Tibial nerve (tissue), 4 donors: ENCODE measurements around the gene PRKAA2.

ENCODE experiments used
- CTCF ChIP-seq, 5 experiments: fragments of 200-600 bp in 3 of 5; fragments of 450-650 bp in 2 of 5; sonication (generic) in 3 of 5; IDR thresholded peaks; one replicate each; pipeline ENCODE4 v1.5.1; 2016 to 2019; ENCODE audit warnings: antibody characterized with exemption in 5 of 5, mild to moderate bottlenecking in 3 of 5, moderate library complexity in 2 of 5
- EP300 ChIP-seq, 2 donors: sonication (generic); formaldehyde crosslinking; IDR thresholded peaks; one replicate each; pipeline ENCODE4 v1.6.1; 2017; ENCODE audit warnings: antibody characterized with exemption in 2 of 2, mild to moderate bottlenecking in 1 of 2
- POLR2A ChIP-seq, 2 donors: fragments of 450-650 bp; IDR thresholded peaks; one replicate each; pipeline ENCODE4 v1.6.1; 2017; ENCODE audit warnings: antibody characterized with exemption in 2 of 2, mild to moderate bottlenecking in 2 of 2, moderate library complexity in 2 of 2

DNA sequence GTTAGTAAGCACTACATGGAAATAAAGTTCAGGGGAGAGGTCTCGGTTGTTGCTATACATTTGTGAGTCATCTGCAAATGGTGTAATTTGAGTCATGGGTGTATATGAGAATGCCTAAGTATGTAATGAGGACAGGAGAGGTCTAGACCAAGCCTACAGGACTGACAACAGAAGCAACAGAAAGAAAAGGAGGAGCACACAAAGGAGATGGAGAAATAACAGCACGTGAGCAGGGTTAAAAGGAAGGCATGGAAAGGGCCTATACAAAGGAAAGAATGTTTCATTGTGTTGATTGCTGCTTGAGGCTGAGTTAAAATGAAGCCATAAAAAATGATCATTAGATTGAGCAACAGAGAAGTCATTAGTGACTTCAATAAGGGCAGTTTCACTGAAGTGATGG is 28.0 kb upstream of the PRKAA2 start:
- no peak for TF ChIP-seq CTCF (IDR thresholded peaks at IDR 0.05)
- no peak for TF ChIP-seq EP300 (IDR thresholded peaks at IDR 0.05)
- no peak for TF ChIP-seq POLR2A (IDR thresholded peaks at IDR 0.05)
